Endodermal cell (in vitro differentiated cells): ENCODE results near the gene PPP1CB. TPM values are rescaled to one million over a fixed set of nuclear protein-coding genes. Genes with fewer than 3 reads are reported as not detected.
A peak's percentile ranks its signal among the peaks of the same experiment; 100 is the strongest.

Source experiments
- DNase-seq: peaks from one replicate; pipeline ENCODE4 v3.0.0-alpha.2; 2017
- H3K27ac ChIP-seq: 2 replicates; pipeline ENCODE4 v1.5.1; 2013; ENCODE audit warnings: mild to moderate bottlenecking, low read depth, low read length, moderate library complexity
- H3K27me3 ChIP-seq: 2 replicates; pipeline ENCODE4 v1.6.1; 2013; ENCODE audit warnings: mild to moderate bottlenecking, low read length, moderate library complexity; ENCODE audit not compliant: insufficient read depth, control insufficient read depth, poor library complexity, severe bottlenecking
- H3K36me3 ChIP-seq: 2 replicates; pipeline ENCODE4 v1.7.0; 2013; ENCODE audit warnings: mild to moderate bottlenecking, low read length, moderate library complexity; ENCODE audit not compliant: control insufficient read depth, insufficient read depth
- H3K4me1 ChIP-seq: one replicate; pipeline ENCODE4 v1.7.0; 2013; ENCODE audit warnings: low read length; ENCODE audit not compliant: control insufficient read depth, insufficient read depth
- H3K4me3 ChIP-seq: 2 replicates; pipeline ENCODE4 v1.5.1; 2013; ENCODE audit warnings: mild to moderate bottlenecking, low read length, moderate library complexity
- H3K9ac ChIP-seq: 2 replicates; pipeline ENCODE4 v1.6.1; 2013; ENCODE audit warnings: mild to moderate bottlenecking, low read length, moderate library complexity; ENCODE audit not compliant: poor library complexity, severe bottlenecking; ENCODE audit errors: extremely low read depth
- H3K9me3 ChIP-seq: 2 replicates; pipeline ENCODE4 v1.6.1; 2013; ENCODE audit warnings: mild to moderate bottlenecking, low read length, moderate library complexity; ENCODE audit not compliant: control insufficient read depth
- H3K27ac Mint-ChIP-seq: 2 replicates; pipeline ENCODE4 v1.8.0; 2020; ENCODE audit warnings: mixed read lengths
- H3K27me3 Mint-ChIP-seq: 2 replicates; pipeline ENCODE4 v1.8.0; 2021; ENCODE audit warnings: mild to moderate bottlenecking, mixed read lengths; ENCODE audit not compliant: insufficient read depth
- H3K36me3 Mint-ChIP-seq: 2 replicates; pipeline ENCODE4 v1.8.0; 2020; ENCODE audit warnings: low read depth, mixed read lengths
- H3K4me1 Mint-ChIP-seq: 2 replicates; pipeline ENCODE4 v1.8.0; 2020; ENCODE audit warnings: mixed read lengths
- H3K4me3 Mint-ChIP-seq: 2 replicates; pipeline ENCODE4 v1.8.0; 2020; ENCODE audit warnings: mild to moderate bottlenecking, moderate library complexity, mixed read lengths
- H3K9me3 Mint-ChIP-seq: 2 replicates; pipeline ENCODE4 v1.8.0; 2020; ENCODE audit warnings: mild to moderate bottlenecking, mixed read lengths
- WGBS, 2 experiments: methylation state at CpG; one replicate each; pipeline versions ENCODE4 v1.1.5 to v1.1.7; 2013; ENCODE audit warnings: missing lambda C conversion rate in 2 of 2, mixed read lengths in 1 of 2; ENCODE audit not compliant: insufficient coverage in 1 of 2, insufficient read length in 1 of 2; 5-methylcytosine and 5-hydroxymethylcytosine counted together
- total RNA-seq, 2 donors: library from RNA; stranded (reverse); fragmentation: NEBNext Ultra II Directional in 1 of 2; extraction: Animal tissue kit (Norgen Biotek cat#: 25700) in 1 of 2; gene quantifications; 2 replicates in 1 of 2; 3 replicates in 1 of 2; pipeline ENCODE4 v1.2.1, GENCODE V29; 2021
- TF ChIP-seq, protein P1 (sequence below): fragments of 200-600 bp; sonication (generic); conservative IDR thresholded peaks from 2 replicates; pipeline ENCODE4 v1.5.0; 2021; ENCODE audit warnings: antibody characterized with exemption, mild to moderate bottlenecking

PPP1CB gene
- total RNA-seq, 2 donors from 2014 or later, result 175 to 201 TPM

DNA sequence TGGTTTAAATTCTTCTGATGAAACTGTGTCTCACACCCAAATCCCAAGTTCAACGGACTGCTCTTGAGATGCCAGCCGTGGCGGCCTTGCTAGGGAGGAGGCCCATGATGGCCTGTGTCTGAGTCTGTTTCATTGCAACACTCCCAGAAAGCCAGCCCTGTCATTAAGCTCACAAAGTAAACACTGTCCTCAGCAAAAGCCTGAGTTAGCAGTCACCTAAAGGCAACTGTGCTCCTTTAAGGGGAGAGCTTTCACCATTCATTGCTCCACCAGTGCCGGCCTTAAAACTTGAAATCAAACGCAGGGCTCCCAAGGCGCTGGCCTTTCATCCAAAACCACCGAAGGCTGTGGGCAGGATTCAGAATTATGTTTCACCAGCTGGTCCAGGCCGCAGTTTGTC is 42.5 kb upstream of the PPP1CB start:
- Mint-ChIP-seq H3K4me3 (no peak overlapping the region), H3K4me1 (peaks cover 3% of the 10 kb centered on the region), H3K9me3 (peaks cover 17% of the 10 kb centered on the region), H3K27ac (peak overlapping the region; percentile 61), H3K27me3 (peaks cover 3% of the 10 kb centered on the region), H3K36me3 (no peaks in the 10 kb centered on the region)
- 93 to 95% methylated on average over 8 of the region's 8 CpGs for WGBS, 2 experiments
- Histone ChIP-seq H3K4me3 (no peak overlapping the region), H3K9me3 (peaks cover 6% of the 10 kb centered on the region), H3K27me3 (no peaks in the 10 kb centered on the region), H3K4me1 (no peaks in the 10 kb centered on the region), H3K36me3 (no peaks in the 10 kb centered on the region), H3K9ac (no peak overlapping the region), H3K27ac (no peak overlapping the region)
- DNase-seq, result no peak
- TF ChIP-seq, protein P1, sequence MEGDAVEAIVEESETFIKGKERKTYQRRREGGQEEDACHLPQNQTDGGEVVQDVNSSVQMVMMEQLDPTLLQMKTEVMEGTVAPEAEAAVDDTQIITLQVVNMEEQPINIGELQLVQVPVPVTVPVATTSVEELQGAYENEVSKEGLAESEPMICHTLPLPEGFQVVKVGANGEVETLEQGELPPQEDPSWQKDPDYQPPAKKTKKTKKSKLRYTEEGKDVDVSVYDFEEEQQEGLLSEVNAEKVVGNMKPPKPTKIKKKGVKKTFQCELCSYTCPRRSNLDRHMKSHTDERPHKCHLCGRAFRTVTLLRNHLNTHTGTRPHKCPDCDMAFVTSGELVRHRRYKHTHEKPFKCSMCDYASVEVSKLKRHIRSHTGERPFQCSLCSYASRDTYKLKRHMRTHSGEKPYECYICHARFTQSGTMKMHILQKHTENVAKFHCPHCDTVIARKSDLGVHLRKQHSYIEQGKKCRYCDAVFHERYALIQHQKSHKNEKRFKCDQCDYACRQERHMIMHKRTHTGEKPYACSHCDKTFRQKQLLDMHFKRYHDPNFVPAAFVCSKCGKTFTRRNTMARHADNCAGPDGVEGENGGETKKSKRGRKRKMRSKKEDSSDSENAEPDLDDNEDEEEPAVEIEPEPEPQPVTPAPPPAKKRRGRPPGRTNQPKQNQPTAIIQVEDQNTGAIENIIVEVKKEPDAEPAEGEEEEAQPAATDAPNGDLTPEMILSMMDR, result no peak

GRCh38 chr2:28710545-28710944 is 41.1 kb upstream of the PPP1CB start:
- Histone ChIP-seq H3K9me3 (peaks cover 6% of the 10 kb centered on the region), H3K4me1 (no peaks in the 10 kb centered on the region), H3K27ac (no peak overlapping the region), H3K4me3 (no peak overlapping the region), H3K36me3 (no peaks in the 10 kb centered on the region), H3K27me3 (no peaks in the 10 kb centered on the region), H3K9ac (no peak overlapping the region)
- Mint-ChIP-seq H3K4me3 (no peak overlapping the region), H3K27ac (no peak overlapping the region), H3K4me1 (peaks cover 3% of the 10 kb centered on the region), H3K27me3 (peaks cover 3% of the 10 kb centered on the region), H3K9me3 (peaks cover 16% of the 10 kb centered on the region), H3K36me3 (no peaks in the 10 kb centered on the region)
- TF ChIP-seq, protein P1, result no peak
- no peak for DNase-seq
- WGBS, 2 experiments, result 86 to 97% methylated on average over 4 of the region's 4 CpGs

- peaks cover 4% of the 10 kb centered on the region for H3K9me3 Mint-ChIP-seq
- Histone ChIP-seq H3K36me3 (no peaks in the 10 kb centered on the region), H3K9ac (no peak overlapping the region), H3K4me3 (no peak overlapping the region), H3K27ac (no peak overlapping the region), H3K4me1 (no peaks in the 10 kb centered on the region), H3K27me3 (no peaks in the 10 kb centered on the region), H3K9me3 (no peaks in the 10 kb centered on the region)
- TF ChIP-seq, protein P1, result no peak
- H3K4me3 Mint-ChIP-seq, result no peak overlapping the region
- peaks cover 3% of the 10 kb centered on the region for H3K4me1 Mint-ChIP-seq
- 92 to 97% methylated on average over 5 to 8 of the region's 8 CpGs for WGBS, 2 experiments
- H3K27me3 Mint-ChIP-seq, result no peaks in the 10 kb centered on the region
- DNase-seq, result no peak
- H3K27ac Mint-ChIP-seq, result no peak overlapping the region
- H3K36me3 Mint-ChIP-seq, result no peaks in the 10 kb centered on the region
These were observed 37.9 kb upstream of the PPP1CB start for GRCh38 chr2:28713577-28714298.
